GM13977 (cell line): Measurements from ENCODE around the gene C2CD2.

Source experiments
- DNase-seq: peaks from one replicate; pipeline ENCODE4 v3.0.0; 2012; ENCODE audit warnings: low spot score
- in situ Hi-C: fragments of 300-500 bp; cut with MboI; formaldehyde crosslinking; loops from one replicate; pipeline ENCODE4 v1.12.0; 2022; ENCODE audit warnings: low sequenced_read_pairs, low pct_unique_long_range_greater_than_20kb, mixed read lengths, inconsistent platforms; ENCODE audit not compliant: unreplicated experiment
- TF ChIP-seq, protein P1 (sequence below): IDR thresholded peaks from 2 replicates; pipeline ENCODE4 v1.5.1; 2012; ENCODE audit warnings: mild to moderate bottlenecking, control low read depth; ENCODE audit not compliant: insufficient read depth; ENCODE audit errors: extremely low read depth, missing control alignments

C2CD2 gene

DNA sequence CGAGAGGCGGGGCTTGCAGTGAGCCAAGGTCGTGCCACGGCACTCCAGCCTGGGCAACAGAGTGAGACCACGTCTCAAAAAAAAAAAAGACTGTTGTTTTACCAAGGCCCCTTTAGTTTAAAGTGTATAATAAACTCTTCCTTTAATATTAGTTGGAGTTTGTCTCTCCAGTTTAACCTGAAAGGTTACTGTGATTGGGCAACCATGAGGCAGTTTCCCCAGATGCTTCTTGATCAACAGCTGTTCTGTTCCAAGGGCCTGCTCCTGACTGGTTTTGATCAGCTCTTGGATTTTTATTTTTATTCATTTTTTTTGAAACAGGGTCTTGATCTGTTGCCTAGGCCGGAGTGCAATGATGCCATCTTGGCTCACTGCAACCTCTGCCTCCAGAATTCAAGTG lies 18.1 kb upstream of the C2CD2 start:
- TF ChIP-seq, protein P1, sequence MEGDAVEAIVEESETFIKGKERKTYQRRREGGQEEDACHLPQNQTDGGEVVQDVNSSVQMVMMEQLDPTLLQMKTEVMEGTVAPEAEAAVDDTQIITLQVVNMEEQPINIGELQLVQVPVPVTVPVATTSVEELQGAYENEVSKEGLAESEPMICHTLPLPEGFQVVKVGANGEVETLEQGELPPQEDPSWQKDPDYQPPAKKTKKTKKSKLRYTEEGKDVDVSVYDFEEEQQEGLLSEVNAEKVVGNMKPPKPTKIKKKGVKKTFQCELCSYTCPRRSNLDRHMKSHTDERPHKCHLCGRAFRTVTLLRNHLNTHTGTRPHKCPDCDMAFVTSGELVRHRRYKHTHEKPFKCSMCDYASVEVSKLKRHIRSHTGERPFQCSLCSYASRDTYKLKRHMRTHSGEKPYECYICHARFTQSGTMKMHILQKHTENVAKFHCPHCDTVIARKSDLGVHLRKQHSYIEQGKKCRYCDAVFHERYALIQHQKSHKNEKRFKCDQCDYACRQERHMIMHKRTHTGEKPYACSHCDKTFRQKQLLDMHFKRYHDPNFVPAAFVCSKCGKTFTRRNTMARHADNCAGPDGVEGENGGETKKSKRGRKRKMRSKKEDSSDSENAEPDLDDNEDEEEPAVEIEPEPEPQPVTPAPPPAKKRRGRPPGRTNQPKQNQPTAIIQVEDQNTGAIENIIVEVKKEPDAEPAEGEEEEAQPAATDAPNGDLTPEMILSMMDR = no peak
- no peak for DNase-seq
- in situ Hi-C loops = no loop called here

DNA sequence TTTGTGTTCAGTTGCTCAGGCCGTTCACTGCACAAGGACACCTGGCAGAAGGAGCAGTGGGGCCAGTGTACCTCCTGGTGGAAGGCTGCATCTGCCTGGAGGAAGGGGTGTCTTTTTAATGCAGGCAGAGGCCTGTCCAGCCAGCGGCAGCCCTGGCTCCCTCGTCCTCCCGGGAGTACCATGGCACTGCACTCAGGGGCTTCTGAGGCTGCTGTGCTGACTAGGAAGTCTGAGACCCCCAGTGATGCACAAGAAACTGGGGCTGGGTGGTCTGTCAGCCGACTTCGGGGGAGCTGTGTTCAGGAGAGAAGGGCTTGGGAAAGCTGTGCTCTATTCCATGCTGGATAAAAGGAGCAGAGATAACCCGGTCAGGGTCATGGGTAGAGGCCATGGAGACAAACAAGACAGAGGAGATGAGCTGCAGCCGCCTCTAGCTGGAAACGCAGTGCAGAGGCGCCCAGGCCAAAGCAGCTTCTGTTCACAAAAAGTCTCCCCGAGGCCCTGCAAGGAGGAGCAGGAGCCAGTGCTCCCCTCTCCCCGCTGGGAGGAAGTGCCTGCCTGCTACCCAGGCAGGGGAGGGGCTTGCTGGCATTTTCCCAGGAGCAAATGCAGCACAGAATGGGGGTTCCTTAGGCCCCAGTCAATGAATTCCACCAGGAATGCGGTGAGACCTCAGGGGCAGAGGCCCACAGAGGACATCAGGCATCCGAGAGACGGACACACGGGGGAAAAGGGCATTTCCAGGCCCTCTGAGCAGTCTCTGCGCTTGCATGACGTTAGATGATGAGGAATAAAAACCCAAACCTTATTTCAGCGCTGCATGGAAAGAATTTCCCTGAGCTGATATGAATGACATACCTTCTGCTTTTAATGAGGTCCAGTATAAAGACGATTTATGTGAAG lies 17.2 kb upstream of the C2CD2 start:
- TF ChIP-seq, protein P1 = no peak
- in situ Hi-C loops = no loop called here
- DNase-seq = no peak

DNA sequence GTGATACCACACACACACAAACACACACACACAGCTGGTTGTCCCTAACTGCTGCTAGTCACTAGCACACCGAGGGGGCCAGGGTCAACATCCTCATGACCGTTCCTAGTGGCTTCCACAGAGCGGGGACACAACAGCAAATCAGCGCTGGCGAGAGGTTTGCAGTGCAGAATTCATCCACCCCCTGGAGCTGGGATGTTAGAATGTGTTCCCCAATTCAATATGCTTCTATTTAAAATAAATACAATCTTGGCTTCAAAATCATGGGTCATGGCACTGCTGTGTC lies 16.2 kb upstream of the C2CD2 start:
- DNase-seq = no peak
- in situ Hi-C loops = no loop called here
- TF ChIP-seq, protein P1 = no peak

DNA sequence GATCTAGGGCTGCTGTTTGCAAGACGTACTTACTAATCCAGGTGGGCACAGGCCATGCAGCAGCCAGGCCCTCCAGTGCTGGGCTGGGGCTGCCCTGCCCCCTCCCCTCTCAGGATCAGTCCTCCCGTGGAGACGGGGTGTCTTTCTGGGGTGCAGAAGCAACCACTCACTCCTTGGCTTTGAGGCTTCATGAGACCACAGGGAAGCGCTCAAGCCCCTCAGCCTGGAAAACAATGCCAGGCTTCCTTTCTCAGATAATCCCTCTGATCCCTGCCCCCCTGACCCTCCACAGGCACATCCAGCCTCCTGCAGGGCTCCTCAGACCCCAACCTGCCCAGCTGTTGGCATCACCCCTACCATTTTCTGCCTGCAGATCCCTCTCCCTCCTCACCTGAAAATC lies 13.9 kb upstream of the C2CD2 start:
- DNase-seq = no peak
- in situ Hi-C loops = no loop called here
- TF ChIP-seq, protein P1 = no peak

DNA sequence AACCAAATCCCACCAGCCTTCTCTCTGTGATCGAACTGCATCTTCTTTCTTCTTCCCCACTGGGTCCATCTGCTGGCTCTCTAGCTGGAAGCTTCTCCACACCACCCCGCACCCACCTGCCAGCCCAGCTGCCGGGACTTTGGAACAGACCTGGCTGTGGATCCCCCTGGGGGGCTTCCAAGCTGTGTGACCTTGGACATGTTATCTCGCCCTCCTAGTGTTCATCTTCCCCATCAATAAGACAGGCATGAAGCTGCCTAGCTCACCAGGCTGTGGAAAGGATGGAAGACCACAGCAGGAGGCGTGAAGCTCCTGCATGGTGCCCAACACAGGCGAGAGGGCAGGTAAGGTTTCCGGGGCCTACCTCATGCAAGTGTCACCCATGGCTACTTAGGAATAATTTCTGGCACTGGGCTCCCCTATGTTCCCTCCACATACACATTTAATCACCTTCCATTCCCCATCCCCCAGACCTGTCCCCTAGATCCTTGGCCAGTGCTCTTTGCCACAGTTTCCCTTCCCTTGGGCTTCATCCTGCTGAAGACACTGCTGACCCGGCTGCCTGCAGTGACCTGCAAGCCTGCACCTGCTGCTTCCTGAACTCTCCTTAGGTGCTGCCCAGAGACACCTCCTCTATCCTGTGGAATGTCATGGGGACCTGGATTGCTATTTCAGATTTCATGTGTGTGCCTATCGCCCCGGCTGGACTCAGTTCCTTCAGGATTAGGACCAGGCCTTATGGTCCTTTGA lies 13.2 kb upstream of the C2CD2 start:
- TF ChIP-seq, protein P1 = no peak
- peak; percentile 17 for DNase-seq
- in situ Hi-C loops = no loop called here

DNA sequence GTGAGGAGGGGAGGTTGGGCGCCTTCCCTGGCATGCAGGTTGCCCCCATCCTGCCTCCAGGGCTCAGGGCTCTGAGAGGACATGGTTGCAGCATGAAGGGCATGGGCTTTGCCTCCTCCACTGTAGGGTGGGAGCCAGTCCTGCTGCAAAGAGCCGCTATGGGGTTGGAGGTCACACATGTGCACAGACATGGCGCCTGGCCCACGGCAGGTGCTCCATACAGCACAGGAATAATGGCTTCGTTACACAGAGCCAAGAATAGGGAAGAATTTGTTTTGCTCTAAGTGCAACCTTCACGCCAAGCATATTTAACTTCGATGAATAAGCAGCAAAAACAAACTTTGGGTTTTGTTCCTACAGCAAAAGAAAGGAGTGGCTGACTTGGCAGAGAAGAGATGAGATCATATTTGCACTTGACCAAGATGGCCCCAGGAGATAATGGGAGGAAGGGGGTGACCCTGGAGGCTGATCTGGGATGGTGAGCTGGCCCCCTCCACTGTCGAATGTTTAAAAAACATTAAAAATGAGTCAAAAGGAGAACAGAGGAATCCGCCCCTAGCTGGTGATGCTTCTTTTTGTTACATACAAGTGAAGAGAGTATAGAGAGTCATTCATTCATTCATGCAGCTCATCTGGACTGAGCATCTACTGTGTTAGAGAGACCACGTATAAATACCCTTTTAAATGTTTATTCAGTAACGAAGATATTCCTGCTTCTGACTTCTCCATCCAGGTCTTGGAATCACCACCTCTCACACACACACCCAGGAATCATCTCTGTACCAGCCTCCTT lies 12.4 kb upstream of the C2CD2 start:
- in situ Hi-C loops = no loop called here
- TF ChIP-seq, protein P1 = no peak
- DNase-seq = no peak
